Omental fat pad (tissue), 4 donors: ENCODE measurements around the gene SIRPG. TPM values are rescaled to one million over a fixed set of nuclear protein-coding genes. Genes with fewer than 3 reads are reported as not detected.

Source experiments
- ATAC-seq: fragments of 150-250 bp; one replicate; pipeline ENCODE4 v1.9.1; 2016; ENCODE audit warnings: mild to moderate bottlenecking, moderate library complexity; ENCODE audit not compliant: low FRiP score
- DNase-seq: peaks from one replicate; pipeline ENCODE4 v3.0.0-alpha.2; 2019; ENCODE audit warnings: low spot score
- total RNA-seq, 4 donors: library from RNA; depleted of rRNA; stranded (reverse); fragments of >200 nt; gene quantifications; one replicate each; pipeline ENCODE4 v1.1.0, GENCODE V29; 2016
- TF ChIP-seq, protein P1 (sequence below), 3 donors: fragments of 450-650 bp; IDR thresholded peaks; one replicate each; pipeline ENCODE4 v1.5.1; 2016 to 2017; ENCODE audit warnings: antibody characterized with exemption in 3 of 3, mild to moderate bottlenecking in 3 of 3, moderate library complexity in 2 of 3

The SIRPG gene
- total RNA-seq, 4 donors from 2014 or later, result not detected

GRCh38 chr20:1696521-1697209 lies 39.1 kb upstream of the SIRPG start:
- TF ChIP-seq, protein P1, sequence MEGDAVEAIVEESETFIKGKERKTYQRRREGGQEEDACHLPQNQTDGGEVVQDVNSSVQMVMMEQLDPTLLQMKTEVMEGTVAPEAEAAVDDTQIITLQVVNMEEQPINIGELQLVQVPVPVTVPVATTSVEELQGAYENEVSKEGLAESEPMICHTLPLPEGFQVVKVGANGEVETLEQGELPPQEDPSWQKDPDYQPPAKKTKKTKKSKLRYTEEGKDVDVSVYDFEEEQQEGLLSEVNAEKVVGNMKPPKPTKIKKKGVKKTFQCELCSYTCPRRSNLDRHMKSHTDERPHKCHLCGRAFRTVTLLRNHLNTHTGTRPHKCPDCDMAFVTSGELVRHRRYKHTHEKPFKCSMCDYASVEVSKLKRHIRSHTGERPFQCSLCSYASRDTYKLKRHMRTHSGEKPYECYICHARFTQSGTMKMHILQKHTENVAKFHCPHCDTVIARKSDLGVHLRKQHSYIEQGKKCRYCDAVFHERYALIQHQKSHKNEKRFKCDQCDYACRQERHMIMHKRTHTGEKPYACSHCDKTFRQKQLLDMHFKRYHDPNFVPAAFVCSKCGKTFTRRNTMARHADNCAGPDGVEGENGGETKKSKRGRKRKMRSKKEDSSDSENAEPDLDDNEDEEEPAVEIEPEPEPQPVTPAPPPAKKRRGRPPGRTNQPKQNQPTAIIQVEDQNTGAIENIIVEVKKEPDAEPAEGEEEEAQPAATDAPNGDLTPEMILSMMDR (IDR thresholded peaks at IDR 0.05), result no peak
- no peak for DNase-seq
- no peak for ATAC-seq

GRCh38 chr20:1694672-1695071 lies 37.1 kb upstream of the SIRPG start:
- TF ChIP-seq, protein P1 (IDR thresholded peaks at IDR 0.05), result no peak
- ATAC-seq (no peak), DNase-seq (no peak)

GRCh38 chr20:1693427-1693826 lies 35.8 kb upstream of the SIRPG start:
- TF ChIP-seq, protein P1 (IDR thresholded peaks at IDR 0.05), result no peak
- ATAC-seq (no peak), DNase-seq (no peak)

DNA sequence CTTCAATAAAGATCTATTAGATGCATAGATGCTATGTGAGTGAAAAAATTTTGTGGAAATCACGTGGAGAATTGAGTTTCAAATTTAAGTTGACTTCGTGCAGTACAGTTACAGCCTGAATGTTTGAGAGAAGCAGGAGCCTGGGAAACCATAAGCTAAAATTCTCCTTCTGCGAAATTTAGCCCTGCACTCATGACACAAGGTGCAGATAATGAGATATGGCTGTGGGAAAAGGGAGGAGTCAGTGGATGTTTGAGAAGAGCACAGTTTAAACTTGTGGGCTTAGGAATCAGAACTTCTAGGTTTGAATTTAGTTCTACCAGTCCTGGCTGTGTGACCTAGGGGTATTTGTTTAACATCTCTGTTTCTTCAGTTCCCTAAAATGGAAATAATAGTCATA lies 32.1 kb upstream of the SIRPG start:
- DNase-seq (no peak), ATAC-seq (no peak)
- TF ChIP-seq, protein P1 (IDR thresholded peaks at IDR 0.05), result no peak

GRCh38 chr20:1688886-1689538 lies 31.4 kb upstream of the SIRPG start:
- TF ChIP-seq, protein P1 (IDR thresholded peaks at IDR 0.05), result no peak
- no peak for DNase-seq
- no peak for ATAC-seq

GRCh38 chr20:1687053-1687452 lies 29.5 kb upstream of the SIRPG start:
- TF ChIP-seq, protein P1 (IDR thresholded peaks at IDR 0.05), result no peak
- no peak for ATAC-seq
- no peak for DNase-seq
